ENCODE results near the gene CDK8. TPM values are rescaled to one million over a fixed set of nuclear protein-coding genes. Genes with fewer than 3 reads are reported as not detected.
"Not testable (repeated sequence)": the region's sequence is repeated elsewhere in the genome, so short reads cannot be mapped to it uniquely, and the experiment has no call there.

The CDK8 gene
- 17.1 TPM for polyA plus RNA-seq (2013, experiment 1 of 2; ENCODE audit: insufficient read length)
- polyA plus RNA-seq (2013, experiment 2 of 2; ENCODE audit: insufficient read length), result 18.8 TPM

DNA sequence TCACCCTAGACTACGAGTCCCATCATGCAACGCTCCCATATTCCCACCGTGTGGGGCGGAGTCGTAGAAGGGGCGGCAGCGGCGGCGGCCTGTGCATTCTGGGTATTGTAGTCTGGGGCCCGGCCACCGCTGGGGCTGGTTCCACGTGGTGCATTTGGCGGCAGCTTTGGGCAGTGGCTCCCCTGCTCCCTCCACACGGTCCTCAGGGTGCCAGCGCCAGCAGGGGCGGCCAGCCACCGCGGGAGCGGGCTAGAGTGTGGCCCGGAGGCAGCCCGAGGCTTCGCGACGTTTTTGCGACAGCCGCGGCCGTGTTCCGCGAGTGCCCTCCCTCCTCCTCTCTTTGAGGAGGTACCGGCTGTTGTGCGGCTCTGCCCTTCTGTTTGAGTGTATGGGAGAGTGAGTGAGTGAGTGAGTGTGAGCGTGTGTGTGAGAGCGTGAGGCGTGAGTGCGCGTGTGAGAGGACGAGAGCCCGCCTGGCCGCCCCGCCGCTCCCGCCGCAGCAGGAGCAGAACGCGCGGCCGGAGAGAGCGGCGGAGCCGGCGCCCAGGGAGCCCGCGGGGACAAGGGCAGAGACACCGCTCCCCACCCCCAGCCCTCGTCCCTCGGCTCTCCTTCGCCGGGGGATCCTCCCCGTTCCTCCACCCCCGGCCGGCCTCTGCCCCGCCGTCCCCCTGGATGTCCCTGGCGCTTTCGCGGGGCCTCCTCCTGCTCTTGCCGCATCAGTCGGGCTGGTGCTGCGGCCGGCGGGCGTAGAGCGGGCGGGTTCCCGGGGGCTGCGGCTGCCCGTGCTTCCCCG is at the start of gene CDK8:
Gene CDK8 (plus strand): TSS at position 343 of the 796 bp plus-strand sequence. CDS start 513 bp downstream, outside the sequence.
- peak; percentile 95 for DNase-seq

DNA sequence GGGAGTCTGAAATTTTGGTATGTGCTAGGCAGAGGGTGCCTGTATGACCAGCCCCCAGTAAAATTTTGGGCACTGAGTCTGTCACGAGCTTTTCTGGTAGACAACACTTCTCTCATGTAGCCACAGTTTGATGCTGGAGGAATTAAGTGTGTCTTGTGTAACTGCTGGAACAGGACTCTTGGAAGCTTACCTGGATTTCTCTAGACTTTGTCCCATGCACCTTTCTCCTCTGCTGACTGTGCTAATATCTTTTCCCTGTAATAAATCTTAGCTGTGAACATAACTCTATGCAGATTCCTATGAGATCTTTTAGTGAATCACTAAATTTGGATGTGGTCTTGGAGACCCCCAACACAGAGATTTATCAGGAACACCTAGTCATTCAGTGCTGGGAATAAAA is 45.6 kb upstream of the CDK8 start:
- no peak for DNase-seq

DNA sequence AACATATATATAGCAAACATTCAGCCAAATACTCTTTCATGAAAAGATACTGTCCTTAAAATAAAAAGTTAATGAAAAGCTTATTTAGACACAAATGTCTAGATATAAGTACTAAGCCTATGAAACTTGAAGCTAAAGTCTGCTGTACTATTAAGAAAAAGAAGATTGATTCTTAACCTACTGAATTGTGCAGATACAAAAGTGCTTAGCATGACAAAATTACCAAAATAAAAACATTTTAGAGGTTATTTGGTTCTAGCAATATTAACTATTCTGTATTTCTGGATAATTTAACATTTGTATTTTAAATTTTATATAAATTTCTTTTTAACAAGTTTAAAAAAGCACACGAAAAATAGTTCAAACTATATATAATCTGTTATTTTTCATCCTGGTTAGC is 40.6 kb upstream of the CDK8 start:
- DNase-seq, result no peak

DNA sequence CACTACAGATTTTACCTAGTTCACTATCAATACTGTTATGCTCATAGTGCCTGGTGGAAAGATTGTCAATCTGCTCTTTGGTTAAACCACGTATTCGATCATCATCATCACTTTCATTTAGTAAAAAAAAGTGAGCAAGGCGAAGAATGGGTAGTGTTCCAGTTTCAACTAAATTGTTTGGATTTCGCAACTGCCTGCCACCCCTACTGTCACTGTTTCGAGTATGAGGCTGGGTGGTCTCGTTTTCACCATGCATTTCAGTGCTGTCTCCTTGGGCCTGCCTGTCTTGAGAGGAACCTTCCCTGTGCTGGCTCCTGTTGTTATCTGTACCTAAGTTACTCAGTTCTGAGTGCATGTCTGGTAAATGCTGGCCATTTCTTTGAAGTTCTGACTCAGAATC is 39.9 kb upstream of the CDK8 start:
- no peak for DNase-seq

DNA sequence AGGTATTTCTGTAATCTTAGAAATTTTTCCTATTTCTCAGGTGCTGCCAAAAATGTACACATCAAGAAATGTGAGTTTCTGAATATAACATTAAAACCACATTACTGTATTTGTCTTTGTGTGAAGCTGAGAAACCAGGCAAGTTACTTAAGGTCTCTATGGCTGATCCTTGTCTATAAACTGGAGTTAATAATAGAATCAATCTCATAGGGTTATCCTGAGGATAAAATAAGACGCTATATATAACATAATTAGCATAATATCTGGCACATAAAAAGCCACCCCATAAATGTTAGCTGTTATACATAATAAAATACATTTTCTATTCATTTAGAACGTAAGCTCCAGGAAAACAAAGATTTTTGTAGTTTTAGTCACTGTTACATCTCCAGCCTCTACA is 37.9 kb upstream of the CDK8 start:
- DNase-seq, result no peak

DNA sequence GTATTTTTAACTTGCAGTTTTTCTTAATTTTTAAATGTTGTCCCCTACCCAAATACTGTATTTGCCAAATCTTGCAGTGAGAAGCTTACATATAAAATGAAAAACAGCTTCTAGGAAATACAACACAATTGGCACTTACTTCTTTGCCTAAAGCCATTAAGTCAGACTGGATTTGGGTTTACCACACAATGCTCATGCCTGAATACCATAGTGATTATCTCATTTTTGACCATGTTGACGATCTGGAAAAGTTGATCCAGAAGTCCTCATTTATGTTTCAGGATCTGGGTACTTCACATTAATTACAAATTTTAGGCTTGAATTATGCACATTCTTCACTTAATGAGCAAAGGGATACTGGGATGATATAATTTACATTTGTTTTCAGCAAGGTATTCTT is 34.2 kb upstream of the CDK8 start:
- peak; percentile 14 for DNase-seq

DNA sequence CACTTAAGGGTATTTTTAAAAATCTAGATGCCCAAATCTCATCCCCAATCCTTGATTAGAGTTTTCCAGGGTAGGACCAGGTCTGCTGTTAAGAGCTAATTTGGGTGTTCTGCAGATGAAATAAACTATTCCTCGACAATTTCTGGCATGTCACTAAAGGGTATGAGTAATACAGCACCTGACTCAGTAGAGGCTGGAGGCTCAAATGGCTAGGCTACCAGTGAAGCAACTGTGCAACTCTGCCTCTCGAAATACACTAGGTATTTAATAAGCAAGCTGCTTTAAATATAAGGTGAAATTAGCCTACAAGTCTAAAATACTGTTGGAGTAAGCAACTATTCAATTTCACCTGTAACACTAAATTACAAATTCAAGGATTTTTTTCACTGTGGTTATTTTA is 33.4 kb upstream of the CDK8 start:
- DNase-seq, result no peak

DNA sequence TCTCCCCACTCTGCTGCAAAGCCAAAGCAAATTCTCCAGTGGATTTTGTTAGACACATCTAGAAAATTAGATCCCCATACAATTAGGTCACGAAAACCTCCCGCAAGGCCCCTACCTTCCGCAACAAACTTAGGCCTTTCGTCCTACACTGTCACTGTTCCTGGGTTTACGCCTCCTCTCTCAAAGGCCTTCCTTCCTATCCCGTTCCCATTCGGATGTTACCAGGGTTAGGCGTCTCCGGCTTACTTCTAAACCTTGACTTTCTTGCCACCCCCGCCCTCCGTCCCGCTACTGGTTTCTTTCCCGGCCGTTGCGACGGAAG is 32.6 kb upstream of the CDK8 start:
- DNase-seq, result no peak

DNA sequence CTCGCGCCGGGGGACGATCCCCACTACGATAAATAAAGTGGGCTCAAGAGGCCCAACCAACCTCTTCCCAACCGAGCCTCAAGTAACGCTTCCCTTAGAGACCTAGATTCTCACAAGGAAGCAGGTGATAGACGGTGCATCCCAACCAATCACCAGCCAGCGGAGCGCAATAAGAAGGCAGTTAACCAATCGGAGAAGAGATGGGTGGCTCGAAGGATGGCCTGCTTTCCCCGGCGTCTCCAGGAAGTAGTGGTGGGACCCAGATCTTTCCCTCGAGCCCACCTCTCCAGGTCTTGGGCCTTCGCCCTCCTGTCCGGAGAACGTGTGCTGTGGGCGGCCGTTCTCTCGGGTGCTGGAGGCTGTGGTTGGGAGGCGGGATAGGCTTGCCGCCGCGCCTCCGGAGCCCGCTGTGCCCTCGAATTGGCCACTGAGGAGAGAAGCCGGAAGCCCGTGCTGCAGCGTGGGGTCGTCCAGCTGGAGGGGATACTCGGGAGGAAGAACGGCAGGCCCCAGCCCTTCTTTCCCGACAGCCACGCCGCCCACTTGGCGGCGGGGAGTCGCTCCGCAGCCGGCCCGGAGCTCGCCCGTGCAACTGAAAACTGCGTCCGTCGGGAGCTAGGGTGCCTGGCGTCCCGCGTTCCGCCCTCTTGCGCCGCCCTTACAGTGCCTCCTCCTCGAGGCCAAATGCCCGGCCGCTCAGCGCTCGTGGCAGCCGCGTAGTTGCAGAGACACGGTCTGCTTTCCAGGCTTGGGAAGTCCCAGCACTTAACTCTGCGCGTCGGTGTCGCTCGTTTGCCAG is 32.0 kb upstream of the CDK8 start, which contains the start of gene RNF6:
Gene RNF6 (minus strand): TSS at position 594 of the 799 bp plus-strand sequence. CDS start 2,665 bp downstream, outside the sequence.
- peak; percentile 99 for DNase-seq

DNA sequence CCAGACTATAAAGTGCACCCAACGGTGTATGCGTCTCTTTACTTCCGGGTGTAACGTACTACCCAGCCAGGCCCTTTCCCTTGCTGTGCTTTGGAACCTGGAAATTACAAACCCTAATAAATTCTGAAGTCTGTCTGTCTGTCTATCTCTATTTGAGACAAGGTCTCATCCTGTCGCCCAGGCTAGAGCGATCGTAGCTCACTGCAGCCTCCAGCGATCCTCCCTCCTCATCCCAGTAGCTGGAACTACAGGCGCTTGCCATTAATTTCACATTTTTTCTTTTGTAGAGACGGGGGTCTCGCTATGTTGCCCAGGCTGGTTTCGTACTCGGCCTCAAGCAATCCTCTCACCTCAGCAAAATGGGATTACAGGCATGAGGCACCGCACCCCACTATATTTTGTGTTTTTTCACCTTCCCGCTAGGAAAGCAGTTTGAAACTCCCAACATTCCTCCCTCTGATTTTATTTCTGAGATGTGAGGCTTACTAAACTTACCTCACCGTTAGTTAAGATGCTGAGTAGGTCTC is 31.3 kb upstream of the CDK8 start:
- no peak for DNase-seq

DNA sequence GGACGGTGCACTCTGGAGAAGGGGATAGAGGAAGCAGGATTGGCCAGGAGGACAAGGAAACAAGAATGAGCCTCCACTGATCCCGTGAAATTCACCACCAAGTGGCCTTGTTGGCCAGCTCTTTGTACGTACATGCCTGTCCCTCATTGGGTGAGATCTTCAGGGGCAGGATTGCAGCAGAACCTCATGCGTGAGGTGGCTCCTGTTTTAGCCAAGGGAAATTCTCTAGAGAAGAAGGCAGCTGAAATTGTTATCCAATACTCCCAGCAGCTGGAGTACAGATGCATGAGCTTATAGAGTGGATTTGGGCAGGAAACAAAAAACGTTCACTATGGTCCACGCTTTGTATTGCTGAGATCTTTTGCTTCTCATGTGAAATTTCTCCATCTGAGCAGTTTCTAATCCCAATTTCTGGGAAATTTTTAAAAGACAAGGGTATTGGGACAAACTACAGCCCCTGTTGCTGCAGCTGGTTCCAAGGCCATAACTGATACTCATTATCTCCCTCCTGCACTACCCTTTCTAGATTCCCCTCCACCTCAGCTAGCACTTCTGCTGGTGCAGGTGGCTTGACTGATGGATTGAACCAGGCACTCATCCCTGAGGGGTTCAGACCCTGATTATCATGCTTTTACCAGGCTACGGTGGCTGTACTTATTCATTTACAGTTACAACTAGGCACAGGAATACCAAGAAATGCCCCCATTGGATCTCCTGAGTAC is 27.9 kb upstream of the CDK8 start:
- DNase-seq, result no peak

DNA sequence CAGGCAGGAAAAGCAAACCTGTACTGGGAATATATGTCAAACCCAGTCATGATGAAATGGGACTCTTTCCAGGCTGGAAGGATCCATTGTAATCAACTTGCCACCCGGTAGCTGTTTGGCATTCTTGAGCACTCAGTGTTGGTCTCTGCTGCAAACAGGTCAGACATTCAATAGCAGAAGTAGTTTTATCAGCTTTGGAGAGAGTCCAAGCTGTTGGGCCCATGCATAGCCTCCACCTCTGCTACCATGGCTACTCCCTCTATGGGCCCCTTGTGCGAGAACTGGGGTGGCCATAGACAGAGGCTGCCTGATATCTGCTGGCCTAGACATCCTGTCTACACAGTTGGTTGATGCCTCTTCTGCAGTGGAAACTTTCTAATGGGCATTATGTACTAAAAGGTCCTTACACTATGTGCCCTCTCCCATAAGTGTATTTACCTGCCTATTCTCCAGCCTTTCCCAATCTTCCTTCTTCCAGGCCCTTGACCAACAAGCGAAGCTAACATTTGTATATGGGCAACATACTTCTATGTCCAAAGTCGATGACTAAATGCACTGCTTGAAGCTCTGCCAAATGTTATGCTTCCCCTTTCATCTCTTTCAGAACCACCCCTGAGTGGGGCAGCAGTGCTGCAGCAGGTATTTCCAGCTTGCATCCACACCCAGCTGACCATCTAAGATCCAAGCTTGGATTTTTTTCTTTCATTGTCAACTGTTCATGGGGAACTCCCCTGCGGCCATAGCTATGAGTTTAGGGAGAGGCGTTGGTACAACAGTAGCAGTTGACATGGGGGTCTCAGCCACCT is 26.6 kb upstream of the CDK8 start:
- DNase-seq, result no peak

DNA sequence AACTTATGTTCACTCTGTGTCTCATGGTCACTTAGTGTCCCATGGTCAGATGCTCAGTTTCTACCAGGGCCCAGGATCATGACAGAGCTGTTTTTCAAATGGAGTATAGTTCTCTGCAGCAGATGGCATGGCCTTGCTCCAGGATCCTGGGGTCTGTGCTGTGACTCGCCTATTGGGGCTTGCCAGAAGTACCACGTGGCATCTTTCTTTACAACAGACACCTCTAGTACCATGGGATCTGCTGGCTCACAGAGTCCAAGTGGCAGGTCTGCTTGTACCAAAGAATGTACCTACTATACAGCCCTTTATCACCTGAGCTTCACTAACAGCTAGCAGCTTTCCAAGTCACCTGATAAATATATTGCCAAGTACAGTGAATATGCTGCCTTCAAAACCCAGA is 25.8 kb upstream of the CDK8 start:
- DNase-seq, result no peak

DNA sequence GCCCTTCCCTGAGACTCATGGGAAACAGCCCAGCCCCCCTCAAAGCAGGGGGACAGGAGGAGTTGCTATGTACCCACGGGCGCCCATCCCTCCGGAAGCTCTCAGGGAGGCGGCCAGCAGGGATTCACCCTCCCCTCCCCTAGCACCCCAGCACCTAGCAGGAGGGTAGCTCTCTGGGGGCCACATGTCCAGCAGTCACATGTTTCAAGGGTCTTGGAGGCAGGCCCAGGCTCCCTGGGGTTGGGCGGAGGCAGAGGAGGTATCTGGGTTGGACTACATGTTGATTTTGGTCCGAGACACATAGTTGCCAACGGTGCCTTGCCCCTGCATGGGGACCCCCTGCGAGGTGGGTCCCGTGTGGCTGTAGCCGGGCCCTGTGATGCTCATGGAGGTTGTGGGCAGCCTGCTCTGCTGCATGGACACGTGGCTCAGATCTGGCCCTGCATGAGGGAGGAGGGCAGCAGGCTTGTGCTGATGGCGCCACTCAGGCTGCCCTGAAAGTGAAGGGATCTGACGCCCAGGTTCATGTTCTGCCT is 24.8 kb upstream of the CDK8 start:
- no peak for DNase-seq

DNA sequence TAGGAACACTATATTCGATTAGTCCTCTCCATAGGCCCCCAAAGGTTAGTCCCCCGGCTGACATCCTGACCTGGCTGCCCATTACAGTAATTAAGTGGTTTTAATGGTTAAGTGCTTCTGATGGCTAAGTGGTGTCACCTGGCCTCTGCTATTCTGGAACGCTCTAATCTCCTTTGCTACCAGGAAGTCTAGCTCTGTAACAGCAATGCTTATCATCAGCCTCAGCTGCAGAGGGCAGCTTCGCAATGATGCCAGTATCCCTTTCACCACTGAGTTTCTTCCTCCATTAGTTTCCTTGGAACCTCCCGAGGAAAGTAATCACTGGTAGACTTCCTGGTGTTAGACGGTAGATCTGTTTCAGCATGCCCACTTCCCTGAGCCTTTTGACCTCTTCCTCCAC is 23.2 kb upstream of the CDK8 start:
- DNase-seq, result no peak

DNA sequence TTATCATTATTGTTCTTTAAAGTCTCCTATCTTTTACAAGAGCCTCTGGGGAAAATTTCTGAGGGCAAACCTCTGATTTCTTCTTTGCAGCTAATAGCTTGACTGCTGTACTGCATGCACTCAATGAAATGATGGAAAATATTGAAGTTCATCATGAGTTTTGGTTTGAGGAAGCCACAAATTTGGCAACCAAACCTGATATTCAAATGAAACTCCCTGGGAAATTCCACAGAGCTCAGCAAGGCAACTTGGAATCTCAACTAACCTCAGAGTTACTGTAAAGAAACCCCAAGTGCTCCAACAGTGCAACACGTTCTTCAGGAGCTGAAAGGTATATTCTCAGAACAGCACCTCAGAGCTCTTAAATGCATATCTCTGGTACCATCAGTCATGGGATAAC is 17.6 kb upstream of the CDK8 start:
- no peak for DNase-seq

DNA sequence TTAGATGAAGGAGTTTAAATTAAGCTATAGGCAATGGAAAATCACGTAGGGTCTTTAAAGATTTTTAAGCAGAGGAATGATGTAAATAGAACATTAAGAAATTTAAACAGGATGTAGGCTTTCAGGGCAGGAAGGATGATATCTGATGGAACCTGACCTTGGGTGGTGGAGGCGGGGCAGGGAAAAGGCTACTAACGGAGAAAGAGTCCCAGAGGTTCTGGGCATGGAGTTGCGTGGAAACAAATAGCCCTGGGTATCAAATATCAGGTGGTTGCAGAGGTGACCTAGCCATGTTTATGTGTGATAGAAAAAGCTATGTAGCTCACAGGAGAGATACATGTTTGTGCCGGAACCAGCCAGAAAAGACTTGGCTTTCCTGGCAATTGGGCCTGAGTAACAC is 7.8 kb upstream of the CDK8 start:
- DNase-seq, result no peak

DNA sequence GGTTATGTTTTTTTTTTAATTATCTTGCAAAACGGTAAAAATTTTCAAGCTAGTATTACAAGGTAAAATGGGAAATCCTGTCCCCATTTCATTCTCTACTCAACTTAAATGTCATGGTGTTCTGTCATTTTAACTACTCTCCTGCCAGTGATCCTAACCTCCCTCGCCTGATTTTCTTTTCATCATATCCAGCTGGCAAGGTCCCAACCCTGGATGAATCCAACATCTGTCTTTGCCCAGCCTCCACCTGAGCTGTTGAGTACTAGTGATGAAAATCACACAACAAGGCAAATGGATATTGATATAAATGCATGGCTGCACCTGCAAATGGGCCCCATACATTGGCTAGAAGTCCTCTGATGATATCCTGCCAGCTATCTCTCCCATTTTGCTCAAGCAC is 6.9 kb upstream of the CDK8 start:
- no peak for DNase-seq

DNA sequence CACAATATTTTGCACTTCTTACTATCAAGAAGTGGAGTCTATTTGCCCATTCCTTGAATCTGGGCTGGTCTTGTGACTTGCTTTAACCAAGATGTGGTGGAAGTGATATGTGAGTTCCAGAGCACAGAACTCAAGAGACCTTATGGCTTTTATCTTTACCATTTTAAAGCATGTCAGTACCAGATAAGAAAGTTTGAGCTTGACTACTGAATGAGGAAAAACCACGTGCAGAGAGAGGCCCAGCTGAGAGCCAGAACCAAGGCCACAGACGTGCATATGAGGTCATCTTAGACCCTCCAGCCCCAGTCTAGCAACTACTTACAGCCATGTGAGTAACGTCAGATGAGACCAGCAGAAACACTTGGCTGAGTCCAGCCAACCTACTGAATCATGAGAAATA is 6.3 kb upstream of the CDK8 start:
- DNase-seq, result no peak

DNA sequence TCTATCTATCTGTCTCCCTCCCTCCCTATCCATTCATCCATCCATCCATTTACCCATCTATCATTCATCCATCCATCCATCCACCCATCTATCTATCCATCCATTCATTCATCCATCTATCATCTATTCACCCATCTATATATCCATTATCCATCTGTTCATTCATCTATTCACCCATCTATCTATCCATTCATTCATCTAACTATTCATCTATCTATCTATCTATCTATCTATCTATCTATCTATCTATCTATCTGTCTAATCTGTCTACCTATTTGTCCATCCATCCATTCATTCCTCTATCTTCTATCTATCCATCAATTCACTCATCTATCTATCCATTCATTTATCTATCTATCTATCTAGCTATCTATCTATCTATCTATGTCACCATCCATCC is 4.4 kb upstream of the CDK8 start:
- no peak for DNase-seq

DNA sequence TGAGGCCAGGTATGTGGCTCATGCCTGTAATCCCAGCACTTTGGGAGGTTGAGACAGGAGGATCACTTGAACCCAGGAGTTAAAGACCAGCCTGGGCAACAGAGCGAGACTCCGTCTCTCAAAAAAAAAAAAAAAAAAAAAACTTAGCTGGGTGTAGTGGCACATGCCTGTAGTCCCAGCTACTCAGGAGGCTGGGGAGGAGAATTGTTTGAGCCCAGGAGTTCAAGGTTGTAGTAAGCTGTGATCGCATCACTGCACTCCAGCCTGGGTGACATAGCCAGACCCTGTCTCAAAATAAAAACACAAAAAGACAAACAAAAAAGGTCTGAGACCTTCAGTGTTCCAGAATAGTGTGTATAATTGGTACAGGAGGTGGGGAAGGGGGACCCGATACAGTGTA is 1.9 kb upstream of the CDK8 start:
- DNase-seq, result not testable (repeated sequence)

DNA sequence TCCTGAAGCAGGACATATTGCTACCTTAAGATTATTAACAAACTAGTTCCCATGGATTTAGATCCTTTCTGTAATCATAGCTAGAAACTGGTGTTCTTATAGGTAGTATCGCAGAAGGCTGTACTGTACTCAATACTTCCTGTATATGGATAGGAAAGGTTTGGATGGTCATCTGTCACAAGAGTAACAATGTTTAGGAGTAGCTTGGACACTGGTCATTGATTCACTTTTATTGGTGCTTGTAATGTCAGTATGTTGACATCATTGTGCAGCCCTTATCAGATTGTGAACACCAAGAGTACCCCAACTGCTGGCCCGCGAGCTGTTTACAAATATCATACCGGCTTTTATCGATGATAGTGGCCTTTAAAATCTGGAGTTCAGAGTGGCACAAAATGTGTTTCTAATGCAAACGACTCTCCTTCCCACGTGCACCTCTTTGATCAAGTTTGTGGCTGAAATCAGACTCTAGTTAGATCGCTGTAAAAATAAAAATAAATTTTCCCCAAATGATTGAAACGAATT is 605 bp upstream of the CDK8 start:
- no peak for DNase-seq
